Activated gamma-delta T cell treated with Interleukin-2 at 50 U/mL for 16 hours (primary cell): ENCODE data around the gene SFI1.

ENCODE experiments used
- DNase-seq: peaks from one replicate; pipeline ENCODE4 v3.0.0-alpha.2; 2020

SFI1 gene

GRCh38 chr22:31603081-31603525, 106.8 kb downstream of the SFI1 start:
- no peak for DNase-seq

DNA sequence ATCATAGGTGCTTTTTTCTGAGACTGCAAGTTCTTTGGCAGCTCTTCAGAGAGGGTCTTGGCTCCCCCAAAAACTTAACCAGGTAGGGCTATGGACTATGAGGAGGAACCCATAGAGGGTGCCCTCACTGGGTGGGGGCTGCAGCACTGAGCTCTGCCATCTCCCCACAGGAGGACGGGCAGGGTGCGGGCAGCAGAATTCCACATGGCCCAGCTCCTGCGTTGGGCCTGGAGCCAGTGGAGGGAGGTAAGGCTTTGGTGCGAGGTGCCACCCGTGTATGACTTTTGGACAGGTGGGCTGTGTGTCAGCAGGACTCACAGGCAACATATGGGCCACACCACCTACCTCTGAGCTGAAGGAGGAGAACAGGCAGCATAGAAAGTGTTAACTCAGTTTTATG, 107.2 kb downstream of the SFI1 start:
- DNase-seq = no peak

- no peak for DNase-seq
These were observed 107.9 kb downstream of the SFI1 start for GRCh38 chr22:31604137-31604705.

DNA sequence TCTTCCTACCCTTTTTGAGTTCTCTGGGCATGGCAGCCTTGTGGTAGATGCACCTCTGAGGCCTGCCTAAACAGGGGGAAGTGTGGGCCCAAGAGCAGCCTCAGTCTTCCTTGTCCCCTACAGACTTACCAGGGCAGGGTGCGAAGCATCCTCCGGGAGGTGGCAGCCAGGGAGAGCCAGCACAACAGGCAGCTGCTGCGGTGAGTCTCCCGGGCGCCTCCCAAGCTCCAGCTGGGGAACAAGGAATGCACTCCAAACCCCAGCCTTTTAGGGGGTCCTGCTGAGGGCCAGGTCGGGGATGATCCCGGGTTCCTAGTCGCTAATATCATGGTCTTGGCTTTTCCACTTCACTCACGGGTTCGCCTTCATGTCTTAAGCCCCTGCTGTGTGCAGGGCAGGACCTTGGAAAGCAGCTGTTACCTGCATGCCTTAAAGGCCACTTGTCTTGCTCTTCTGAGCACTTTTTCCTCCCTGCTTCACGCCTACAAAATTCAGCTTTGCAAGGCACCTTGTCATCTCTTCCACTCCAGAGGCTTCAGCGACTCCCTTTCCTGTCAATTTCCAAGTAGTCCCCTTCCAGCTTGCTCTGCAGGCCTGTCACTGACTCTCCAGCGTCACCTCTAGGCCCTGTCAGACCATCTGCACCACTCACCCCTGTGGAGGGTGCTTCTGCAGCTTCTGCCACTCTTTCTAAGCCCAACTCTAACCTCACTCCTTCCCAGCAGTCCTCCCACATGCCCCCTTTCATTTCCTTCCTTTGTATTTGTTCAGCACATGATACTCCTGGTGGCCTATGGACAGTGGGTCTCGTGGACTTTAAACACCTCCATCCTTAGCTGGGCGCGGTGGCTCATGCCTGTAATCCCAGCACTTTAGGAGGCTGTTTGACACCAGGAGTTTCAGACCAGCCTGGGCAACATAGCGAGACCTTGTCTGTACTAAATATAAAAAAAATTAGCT, 108.7 kb downstream of the SFI1 start:
- DNase-seq = no peak

DNA sequence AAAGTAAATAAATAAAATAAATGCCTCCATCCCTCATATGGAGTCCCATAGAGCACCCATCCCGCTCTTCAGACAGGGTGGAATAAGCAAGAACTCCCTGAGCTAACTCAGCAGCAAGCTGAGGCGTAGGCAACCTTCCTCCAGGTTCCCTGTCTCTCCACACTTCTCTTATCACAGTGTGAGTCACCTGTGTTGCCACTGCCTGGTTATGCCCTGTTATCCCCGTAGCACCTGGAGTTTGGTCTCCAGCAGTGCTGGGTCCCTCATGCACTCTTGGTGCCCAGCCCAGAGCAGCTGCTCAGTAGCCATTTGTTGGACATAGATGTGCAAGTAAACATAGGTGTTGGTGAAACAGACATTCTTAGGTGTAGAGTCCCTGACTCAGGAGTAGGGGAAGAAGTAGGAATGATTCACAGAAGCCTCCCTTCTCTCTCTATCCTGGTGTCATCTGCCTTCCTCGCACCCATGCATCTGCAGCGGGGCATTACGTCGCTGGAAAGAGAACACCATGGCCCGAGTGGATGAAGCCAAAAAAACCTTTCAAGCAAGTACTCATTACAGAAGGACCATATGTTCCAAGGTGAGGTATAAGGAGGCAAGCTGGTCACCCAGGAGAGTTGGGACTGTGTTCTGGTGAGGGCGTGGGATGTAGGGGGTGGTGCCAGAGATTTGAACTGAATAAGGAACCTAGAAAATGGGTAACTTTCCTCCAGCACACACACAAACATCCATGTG, 109.7 kb downstream of the SFI1 start:
- no peak for DNase-seq

DNA sequence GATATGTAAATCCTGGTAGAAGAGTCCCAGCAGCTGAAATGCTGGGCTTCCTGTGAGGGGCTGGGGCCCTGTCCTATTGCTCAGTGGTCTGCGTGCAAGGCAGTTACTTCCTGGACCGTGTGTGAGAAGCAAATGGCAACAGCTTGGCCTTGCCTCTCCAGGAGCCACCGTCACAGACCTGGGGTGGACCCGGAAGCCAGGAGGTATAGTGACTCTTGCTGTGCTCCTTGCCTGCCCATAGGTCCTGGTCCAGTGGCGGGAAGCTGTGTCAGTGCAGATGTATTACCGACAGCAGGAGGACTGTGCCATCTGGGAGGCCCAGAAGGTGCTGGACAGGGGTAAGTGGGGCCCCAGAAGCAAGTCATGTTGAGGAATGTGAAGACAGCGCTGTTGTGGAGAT, 111.4 kb downstream of the SFI1 start:
- DNase-seq = no peak

DNA sequence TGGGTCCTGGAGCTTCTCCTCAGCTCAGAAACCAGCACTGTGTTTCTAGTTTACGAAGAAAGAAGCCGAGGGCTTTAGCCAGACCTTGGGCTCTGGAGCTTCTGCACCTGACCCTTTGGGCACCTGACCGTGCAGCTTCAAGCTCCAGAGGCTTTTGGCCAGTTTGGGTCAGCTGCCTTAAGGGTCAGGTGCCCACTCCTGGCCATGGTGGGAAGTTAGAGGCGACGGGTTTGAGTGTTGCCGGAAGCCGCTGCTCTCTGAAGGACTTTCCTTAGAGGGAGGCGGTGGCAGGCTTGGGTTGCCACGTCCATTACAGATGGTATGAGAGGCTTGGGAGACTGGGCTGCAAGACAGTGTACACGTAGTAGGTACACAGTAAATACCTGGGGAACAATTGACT, 113.4 kb downstream of the SFI1 start:
- no peak for DNase-seq

- DNase-seq = no peak
These were observed 114.3 kb downstream of the SFI1 start for GRCh38 chr22:31610611-31611010.

GRCh38 chr22:31611061-31611760, 114.9 kb downstream of the SFI1 start:
- DNase-seq = no peak

DNA sequence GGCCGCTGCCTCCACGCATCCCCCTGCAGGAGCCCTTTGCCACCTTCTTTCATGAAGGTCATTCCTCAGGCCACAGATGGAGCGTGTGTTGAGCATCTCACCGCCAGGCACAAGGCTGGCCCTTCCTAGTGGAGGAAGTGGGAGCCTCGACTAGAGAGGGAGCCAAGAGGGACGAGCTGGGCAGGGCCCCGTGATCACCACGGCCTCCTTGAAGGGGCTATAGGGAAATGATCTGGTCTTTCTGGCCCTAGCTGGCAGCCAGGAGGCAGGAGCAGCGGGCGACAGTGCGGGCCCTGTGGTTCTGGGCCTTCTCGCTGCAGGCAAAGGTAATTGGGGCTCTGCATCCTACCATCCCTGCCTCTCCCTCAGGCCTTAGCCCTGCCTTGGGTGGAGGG, 116.6 kb downstream of the SFI1 start:
- no peak for DNase-seq

GRCh38 chr22:31613286-31613903, 117.1 kb downstream of the SFI1 start:
- no peak for DNase-seq

- DNase-seq = no peak
These were observed 117.6 kb downstream of the SFI1 start for GRCh38 chr22:31613904-31614296.

GRCh38 chr22:31614781-31615490, 118.6 kb downstream of the SFI1 start:
- no peak for DNase-seq

DNA sequence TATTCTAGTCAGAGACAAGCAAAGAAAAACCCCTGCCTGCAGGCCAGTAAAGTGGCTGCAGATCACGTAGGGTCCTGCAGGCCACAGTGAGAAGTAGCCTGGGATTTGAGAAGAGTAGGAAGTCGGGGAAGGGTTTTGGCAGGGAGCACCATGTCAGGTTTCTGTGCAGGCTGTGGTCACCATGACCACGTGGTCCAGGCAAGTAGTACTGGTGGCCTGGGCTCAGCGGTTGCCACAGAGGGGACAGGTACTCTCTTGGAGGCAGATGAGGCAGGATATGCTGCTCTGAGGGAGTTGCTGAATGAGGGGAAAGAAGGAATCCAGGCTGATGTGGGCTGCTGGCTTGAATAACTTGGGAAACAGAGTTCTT, 119.1 kb downstream of the SFI1 start:
- DNase-seq = no peak

- DNase-seq = no peak
These were observed 119.6 kb downstream of the SFI1 start for GRCh38 chr22:31615940-31616314.

- no peak for DNase-seq
These were observed 120.1 kb downstream of the SFI1 start for GRCh38 chr22:31616315-31616980.

DNA sequence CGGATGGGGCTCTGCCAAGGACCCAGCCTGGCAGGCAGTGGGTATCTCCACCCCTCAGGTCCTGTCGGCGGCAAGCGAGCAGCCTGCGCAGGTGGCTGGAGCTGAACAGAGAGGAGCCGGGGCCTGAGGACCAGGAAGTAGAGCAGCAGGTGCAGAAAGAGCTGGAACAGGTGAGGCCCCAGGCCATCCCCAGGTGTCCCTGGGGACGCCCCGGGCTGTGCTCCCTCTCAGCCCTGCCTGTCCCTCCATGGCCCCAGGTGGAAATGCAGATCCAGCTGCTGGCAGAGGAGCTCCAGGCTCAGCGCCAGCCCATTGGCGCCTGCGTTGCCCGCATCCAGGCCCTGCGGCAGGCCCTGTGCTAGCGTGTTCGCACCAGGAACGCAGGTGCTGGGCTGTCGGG, 121.7 kb downstream of the SFI1 start:
- DNase-seq = no peak

GRCh38 chr22:31618471-31619176, 122.3 kb downstream of the SFI1 start:
- DNase-seq = no peak

- no peak for DNase-seq
These were observed 123.4 kb downstream of the SFI1 start for GRCh38 chr22:31619611-31620300.
